Karpas-422 (cell line): ENCODE data around the gene PCNX4. TPM values are rescaled to one million over a fixed set of nuclear protein-coding genes. Genes with fewer than 3 reads are reported as not detected.

Experiments
- DNase-seq: peaks from one replicate; pipeline ENCODE4 v3.0.0-alpha.2; 2015
- H2AFZ ChIP-seq: fragments of 200-600 bp; sonication (generic); 2 replicates; pipeline ENCODE4 v1.6.1; 2014; ENCODE audit warnings: antibody characterized with exemption, low read length, mixed read lengths
- H3K27ac ChIP-seq: fragments of 200-600 bp; sonication (generic); 2 replicates; pipeline ENCODE4 v1.5.1; 2014; ENCODE audit warnings: mild to moderate bottlenecking, low read length, moderate library complexity
- H3K27me3 ChIP-seq: fragments of 200-600 bp; sonication (generic); 2 replicates; pipeline ENCODE4 v1.6.1; 2014; ENCODE audit warnings: low read length, mixed read lengths
- H3K36me3 ChIP-seq: fragments of 200-600 bp; sonication (generic); 2 replicates; pipeline ENCODE4 v1.6.1; 2014; ENCODE audit warnings: low read length, mixed read lengths; ENCODE audit not compliant: insufficient read depth
- H3K4me1 ChIP-seq: fragments of 200-600 bp; sonication (generic); 2 replicates; pipeline ENCODE4 v1.6.1; 2014; ENCODE audit warnings: mild to moderate bottlenecking, low read length, mixed read lengths
- H3K4me2 ChIP-seq: fragments of 200-600 bp; sonication (generic); 2 replicates; pipeline ENCODE4 v1.6.1; 2014; ENCODE audit warnings: low read length, low read depth, mild to moderate bottlenecking; ENCODE audit not compliant: poor library complexity, severe bottlenecking
- H3K4me3 ChIP-seq: fragments of 200-600 bp; sonication (generic); 2 replicates; pipeline ENCODE4 v1.5.1; 2014; ENCODE audit warnings: mild to moderate bottlenecking, antibody characterized with exemption, low read length, mixed read lengths
- H3K79me2 ChIP-seq: fragments of 200-600 bp; sonication (generic); 2 replicates; pipeline ENCODE4 v1.6.1; 2014; ENCODE audit warnings: mild to moderate bottlenecking, low read length, mixed read lengths
- H3K9ac ChIP-seq: fragments of 200-600 bp; sonication (generic); 2 replicates; pipeline ENCODE4 v1.6.0; 2014; ENCODE audit warnings: low read length
- H3K9me2 ChIP-seq: fragments of 200-600 bp; sonication (generic), shearing (Covaris generic); replicated peaks from 2 replicates; pipeline ENCODE4 v1.6.0; 2014; ENCODE audit warnings: mild to moderate bottlenecking, low read length, moderate library complexity; ENCODE audit not compliant: insufficient read depth
- H3K9me3 ChIP-seq: fragments of 300-700, 200-600 bp; sonication (generic); 2 replicates; pipeline ENCODE4 v1.6.1; 2014; ENCODE audit warnings: low read length, mixed read lengths
- H4K20me1 ChIP-seq: fragments of 200-600 bp; sonication (generic); 2 replicates; pipeline ENCODE4 v1.6.1; 2014; ENCODE audit warnings: mild to moderate bottlenecking, antibody characterized with exemption, low read length, low read depth; ENCODE audit not compliant: insufficient read depth
- total RNA-seq: library from RNA; depleted of rRNA; stranded (reverse); fragments of >200 nt; shearing (Covaris generic); gene quantifications from 2 replicates; pipeline ENCODE4 v1.2.3, GENCODE V29; 2014; ENCODE audit warnings: low replicate concordance

Gene PCNX4
- total RNA-seq, 1 experiment from 2014 or later, result 98.8 TPM

GRCh38 chr14:60206837-60207533, 115.3 kb downstream of the PCNX4 start:
- no peaks in the 10 kb centered on the region for H3K27me3 ChIP-seq
- no peak overlapping the region for H3K27ac ChIP-seq
- H3K36me3 ChIP-seq, result no peaks in the 10 kb centered on the region
- H3K4me1 ChIP-seq, result peaks cover 33% of the 10 kb centered on the region
- no peak overlapping the region for H3K4me3 ChIP-seq
- no peak for DNase-seq
- no peak overlapping the region for H3K9ac ChIP-seq
- 0 out of 2 replicates have a peak, but pooled peaks cover 3% of the 10 kb centered on the region for H3K9me2 ChIP-seq
- no peak overlapping the region for H2AFZ ChIP-seq
- no peaks in the 10 kb centered on the region for H3K79me2 ChIP-seq
- no peaks in the 10 kb centered on the region for H4K20me1 ChIP-seq
- H3K4me2 ChIP-seq, result no peak overlapping the region
- H3K9me3 ChIP-seq, result no peaks in the 10 kb centered on the region

- H3K9me2 ChIP-seq, result 0 out of 2 replicates have a peak, but pooled peaks cover 3% of the 10 kb centered on the region
- peaks cover 8% of the 10 kb centered on the region for H3K4me1 ChIP-seq
- no peak overlapping the region for H3K4me3 ChIP-seq
- H3K36me3 ChIP-seq, result no peaks in the 10 kb centered on the region
- no peak overlapping the region for H3K27ac ChIP-seq
- H4K20me1 ChIP-seq, result no peaks in the 10 kb centered on the region
- no peaks in the 10 kb centered on the region for H3K27me3 ChIP-seq
- no peaks in the 10 kb centered on the region for H3K79me2 ChIP-seq
- no peak overlapping the region for H3K9ac ChIP-seq
- no peak overlapping the region for H3K4me2 ChIP-seq
- H3K9me3 ChIP-seq, result no peaks in the 10 kb centered on the region
- DNase-seq, result no peak
- H2AFZ ChIP-seq, result no peak overlapping the region
Measured at GRCh38 chr14:60210703-60211102, 119.0 kb downstream of the PCNX4 start.

- Histone ChIP-seq H3K4me2 (no peak overlapping the region), H3K27ac (no peak overlapping the region), H4K20me1 (no peaks in the 10 kb centered on the region), H3K36me3 (no peaks in the 10 kb centered on the region), H3K4me1 (peaks cover 4% of the 10 kb centered on the region; the same call in 1 of the 2 replicates), H3K79me2 (no peaks in the 10 kb centered on the region), H3K27me3 (no peaks in the 10 kb centered on the region), H3K9me2 (no peaks in the 10 kb centered on the region), H3K9me3 (no peaks in the 10 kb centered on the region), H3K4me3 (no peak overlapping the region), H2AFZ (no peak overlapping the region), H3K9ac (no peak overlapping the region)
- no peak for DNase-seq
Measured at GRCh38 chr14:60211153-60211552, 119.4 kb downstream of the PCNX4 start.

- H3K4me3 ChIP-seq, result no peak overlapping the region
- no peaks in the 10 kb centered on the region for H3K79me2 ChIP-seq
- no peak overlapping the region for H2AFZ ChIP-seq
- no peak overlapping the region for H3K4me2 ChIP-seq
- no peaks in the 10 kb centered on the region for H3K9me2 ChIP-seq
- H3K36me3 ChIP-seq, result no peaks in the 10 kb centered on the region
- no peak overlapping the region for H3K27ac ChIP-seq
- no peaks in the 10 kb centered on the region for H4K20me1 ChIP-seq
- H3K27me3 ChIP-seq, result no peaks in the 10 kb centered on the region
- no peaks in the 10 kb centered on the region for H3K9me3 ChIP-seq
- H3K9ac ChIP-seq, result no peak overlapping the region
- H3K4me1 ChIP-seq, result peaks cover 4% of the 10 kb centered on the region; the same call in 1 of the 2 replicates
- no peak for DNase-seq
Measured at GRCh38 chr14:60212503-60213371, 121.0 kb downstream of the PCNX4 start.

- Histone ChIP-seq H3K27ac (no peak overlapping the region), H3K4me2 (no peak overlapping the region), H3K9ac (no peak overlapping the region), H3K27me3 (no peaks in the 10 kb centered on the region), H3K9me3 (no peaks in the 10 kb centered on the region), H2AFZ (no peak overlapping the region), H3K79me2 (no peaks in the 10 kb centered on the region), H3K4me3 (no peak overlapping the region), H3K36me3 (no peaks in the 10 kb centered on the region), H3K9me2 (no peaks in the 10 kb centered on the region), H4K20me1 (no peaks in the 10 kb centered on the region), H3K4me1 (peaks cover 4% of the 10 kb centered on the region; the same call in 1 of the 2 replicates)
- DNase-seq, result no peak
Measured at GRCh38 chr14:60214003-60214402, 122.3 kb downstream of the PCNX4 start.

GRCh38 chr14:60214415-60215126, 122.8 kb downstream of the PCNX4 start:
- Histone ChIP-seq H3K27me3 (no peaks in the 10 kb centered on the region), H3K9ac (no peak overlapping the region), H3K79me2 (no peaks in the 10 kb centered on the region), H4K20me1 (no peaks in the 10 kb centered on the region), H3K4me2 (no peak overlapping the region), H3K9me3 (no peaks in the 10 kb centered on the region), H3K27ac (no peak overlapping the region), H2AFZ (no peak overlapping the region), H3K36me3 (no peaks in the 10 kb centered on the region), H3K4me3 (no peak overlapping the region), H3K9me2 (no peaks in the 10 kb centered on the region), H3K4me1 (peaks cover 4% of the 10 kb centered on the region; the same call in 1 of the 2 replicates)
- DNase-seq, result no peak

- H3K4me1 ChIP-seq, result peaks cover 4% of the 10 kb centered on the region; the same call in 1 of the 2 replicates
- H3K27me3 ChIP-seq, result no peaks in the 10 kb centered on the region
- H3K9ac ChIP-seq, result no peak overlapping the region
- DNase-seq, result no peak
- H3K4me2 ChIP-seq, result no peak overlapping the region
- H2AFZ ChIP-seq, result no peak overlapping the region
- no peaks in the 10 kb centered on the region for H3K9me2 ChIP-seq
- H3K79me2 ChIP-seq, result no peaks in the 10 kb centered on the region
- H3K36me3 ChIP-seq, result no peaks in the 10 kb centered on the region
- no peaks in the 10 kb centered on the region for H3K9me3 ChIP-seq
- no peak overlapping the region for H3K27ac ChIP-seq
- no peaks in the 10 kb centered on the region for H4K20me1 ChIP-seq
- H3K4me3 ChIP-seq, result no peak overlapping the region
Measured at GRCh38 chr14:60215127-60215444, 123.4 kb downstream of the PCNX4 start.
